Uterus (tissue), 2 donors: ENCODE data around the gene NPAS2.

Source experiments
- POLR2A ChIP-seq, 2 donors: fragments of 450-650 bp; IDR thresholded peaks; one replicate each; pipeline ENCODE4 v1.6.1; 2016; ENCODE audit warnings: antibody characterized with exemption in 2 of 2, mild to moderate bottlenecking in 1 of 2, moderate library complexity in 1 of 2
- TF ChIP-seq, protein P1 (sequence below), 4 experiments: fragments of 200-600 bp in 2 of 4; fragments of 450-650 bp in 2 of 4; sonication (generic) in 2 of 4; IDR thresholded peaks; one replicate each; pipeline ENCODE4 v1.5.1; 2016 to 2019; ENCODE audit warnings: antibody characterized with exemption in 4 of 4, mild to moderate bottlenecking in 2 of 4, moderate library complexity in 1 of 4

DNA sequence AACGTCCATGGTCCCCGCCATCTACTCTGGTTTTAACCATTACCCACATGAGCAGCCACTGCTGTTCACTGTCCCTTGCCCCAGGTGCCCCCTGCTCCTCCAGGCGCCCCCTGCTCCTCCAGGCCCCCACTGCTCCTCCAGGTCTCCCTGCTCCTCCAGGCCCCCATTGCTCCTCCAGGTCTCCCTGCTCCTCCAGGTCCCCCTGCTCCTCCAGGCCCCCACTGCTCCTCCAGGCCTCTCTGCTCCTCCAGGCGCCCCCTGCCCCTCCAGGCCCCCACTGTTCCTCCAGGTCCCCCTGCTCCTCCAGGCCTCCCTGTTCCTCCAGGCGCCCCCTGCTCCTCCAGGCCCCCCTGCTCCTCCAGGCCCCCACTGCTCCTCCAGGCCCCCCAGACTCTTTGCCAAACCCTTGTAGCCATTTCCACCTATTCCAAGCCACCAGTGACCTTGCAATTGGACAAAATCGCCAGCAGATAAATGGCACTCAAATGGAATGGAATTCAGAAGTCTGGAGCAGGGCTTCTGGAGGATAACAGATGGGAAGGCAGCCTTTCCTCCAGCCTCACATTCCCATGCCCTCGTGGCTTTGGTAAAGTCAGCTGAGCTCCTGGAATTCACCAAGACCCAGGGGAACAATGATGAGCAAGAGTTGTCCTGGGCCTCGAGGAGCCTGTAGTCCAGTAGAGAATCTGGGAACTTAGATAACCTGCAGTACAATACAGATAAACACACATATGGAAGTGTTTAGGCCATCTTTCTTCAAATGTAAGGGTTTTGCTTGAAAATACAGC lies 168.9 kb downstream of the NPAS2 start:
- TF ChIP-seq, protein P1, sequence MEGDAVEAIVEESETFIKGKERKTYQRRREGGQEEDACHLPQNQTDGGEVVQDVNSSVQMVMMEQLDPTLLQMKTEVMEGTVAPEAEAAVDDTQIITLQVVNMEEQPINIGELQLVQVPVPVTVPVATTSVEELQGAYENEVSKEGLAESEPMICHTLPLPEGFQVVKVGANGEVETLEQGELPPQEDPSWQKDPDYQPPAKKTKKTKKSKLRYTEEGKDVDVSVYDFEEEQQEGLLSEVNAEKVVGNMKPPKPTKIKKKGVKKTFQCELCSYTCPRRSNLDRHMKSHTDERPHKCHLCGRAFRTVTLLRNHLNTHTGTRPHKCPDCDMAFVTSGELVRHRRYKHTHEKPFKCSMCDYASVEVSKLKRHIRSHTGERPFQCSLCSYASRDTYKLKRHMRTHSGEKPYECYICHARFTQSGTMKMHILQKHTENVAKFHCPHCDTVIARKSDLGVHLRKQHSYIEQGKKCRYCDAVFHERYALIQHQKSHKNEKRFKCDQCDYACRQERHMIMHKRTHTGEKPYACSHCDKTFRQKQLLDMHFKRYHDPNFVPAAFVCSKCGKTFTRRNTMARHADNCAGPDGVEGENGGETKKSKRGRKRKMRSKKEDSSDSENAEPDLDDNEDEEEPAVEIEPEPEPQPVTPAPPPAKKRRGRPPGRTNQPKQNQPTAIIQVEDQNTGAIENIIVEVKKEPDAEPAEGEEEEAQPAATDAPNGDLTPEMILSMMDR (IDR thresholded peaks at IDR 0.05) = no peak
- TF ChIP-seq POLR2A (IDR thresholded peaks at IDR 0.05) = no peak
